Endodermal cell (in vitro differentiated cells): ENCODE results near the gene SCAF11. TPM values are rescaled to one million over a fixed set of nuclear protein-coding genes. Genes with fewer than 3 reads are reported as not detected.

Experiments used
- DNase-seq: peaks from one replicate; pipeline ENCODE4 v3.0.0-alpha.2; 2017
- H3K27ac ChIP-seq: 2 replicates; pipeline ENCODE4 v1.5.1; 2013; ENCODE audit warnings: mild to moderate bottlenecking, low read depth, low read length, moderate library complexity
- H3K27me3 ChIP-seq: 2 replicates; pipeline ENCODE4 v1.6.1; 2013; ENCODE audit warnings: mild to moderate bottlenecking, low read length, moderate library complexity; ENCODE audit not compliant: insufficient read depth, control insufficient read depth, poor library complexity, severe bottlenecking
- H3K36me3 ChIP-seq: 2 replicates; pipeline ENCODE4 v1.7.0; 2013; ENCODE audit warnings: mild to moderate bottlenecking, low read length, moderate library complexity; ENCODE audit not compliant: control insufficient read depth, insufficient read depth
- H3K4me1 ChIP-seq: one replicate; pipeline ENCODE4 v1.7.0; 2013; ENCODE audit warnings: low read length; ENCODE audit not compliant: control insufficient read depth, insufficient read depth
- H3K4me3 ChIP-seq: 2 replicates; pipeline ENCODE4 v1.5.1; 2013; ENCODE audit warnings: mild to moderate bottlenecking, low read length, moderate library complexity
- H3K9ac ChIP-seq: 2 replicates; pipeline ENCODE4 v1.6.1; 2013; ENCODE audit warnings: mild to moderate bottlenecking, low read length, moderate library complexity; ENCODE audit not compliant: poor library complexity, severe bottlenecking; ENCODE audit errors: extremely low read depth
- H3K9me3 ChIP-seq: 2 replicates; pipeline ENCODE4 v1.6.1; 2013; ENCODE audit warnings: mild to moderate bottlenecking, low read length, moderate library complexity; ENCODE audit not compliant: control insufficient read depth
- H3K27ac Mint-ChIP-seq: 2 replicates; pipeline ENCODE4 v1.8.0; 2020; ENCODE audit warnings: mixed read lengths
- H3K27me3 Mint-ChIP-seq: 2 replicates; pipeline ENCODE4 v1.8.0; 2021; ENCODE audit warnings: mild to moderate bottlenecking, mixed read lengths; ENCODE audit not compliant: insufficient read depth
- H3K36me3 Mint-ChIP-seq: 2 replicates; pipeline ENCODE4 v1.8.0; 2020; ENCODE audit warnings: low read depth, mixed read lengths
- H3K4me1 Mint-ChIP-seq: 2 replicates; pipeline ENCODE4 v1.8.0; 2020; ENCODE audit warnings: mixed read lengths
- H3K4me3 Mint-ChIP-seq: 2 replicates; pipeline ENCODE4 v1.8.0; 2020; ENCODE audit warnings: mild to moderate bottlenecking, moderate library complexity, mixed read lengths
- H3K9me3 Mint-ChIP-seq: 2 replicates; pipeline ENCODE4 v1.8.0; 2020; ENCODE audit warnings: mild to moderate bottlenecking, mixed read lengths
- WGBS, 2 experiments: methylation state at CpG; one replicate each; pipeline versions ENCODE4 v1.1.5 to v1.1.7; 2013; ENCODE audit warnings: missing lambda C conversion rate in 2 of 2, mixed read lengths in 1 of 2; ENCODE audit not compliant: insufficient coverage in 1 of 2, insufficient read length in 1 of 2; 5-methylcytosine and 5-hydroxymethylcytosine counted together
- total RNA-seq, 2 donors: library from RNA; stranded (reverse); fragmentation: NEBNext Ultra II Directional in 1 of 2; extraction: Animal tissue kit (Norgen Biotek cat#: 25700) in 1 of 2; gene quantifications; 2 replicates in 1 of 2; 3 replicates in 1 of 2; pipeline ENCODE4 v1.2.1, GENCODE V29; 2021
- TF ChIP-seq, protein P1 (sequence below): fragments of 200-600 bp; sonication (generic); conservative IDR thresholded peaks from 2 replicates; pipeline ENCODE4 v1.5.0; 2021; ENCODE audit warnings: antibody characterized with exemption, mild to moderate bottlenecking

SCAF11 gene
- total RNA-seq, 2 donors from 2014 or later: 99.6 to 116 TPM

DNA sequence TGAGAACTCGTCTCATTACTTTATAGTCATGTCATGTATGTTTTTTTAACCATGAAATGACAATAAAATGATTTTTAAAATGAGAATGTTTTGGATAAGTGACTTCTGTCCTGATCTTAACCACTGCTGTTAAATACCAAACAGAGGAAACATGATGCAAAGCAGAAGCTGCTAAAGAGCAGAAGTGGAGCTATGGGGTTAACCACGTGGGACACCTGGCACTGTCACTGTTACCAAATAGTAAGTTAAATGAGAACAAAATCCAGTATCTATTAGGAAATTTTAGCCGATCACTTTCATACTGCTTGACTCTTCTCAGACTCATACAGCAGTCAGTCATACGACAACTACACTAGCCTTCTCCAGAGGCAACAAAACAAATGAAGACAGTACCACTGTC lies 82.4 kb downstream of the SCAF11 start:
- no peak overlapping the region for H3K4me3 Mint-ChIP-seq
- DNase-seq: no peak
- H3K36me3 ChIP-seq: peaks cover 45% of the 10 kb centered on the region
- peaks cover 22% of the 10 kb centered on the region for H3K36me3 Mint-ChIP-seq
- no peaks in the 10 kb centered on the region for H3K9me3 Mint-ChIP-seq
- no peak overlapping the region for H3K27ac ChIP-seq
- TF ChIP-seq, protein P1, sequence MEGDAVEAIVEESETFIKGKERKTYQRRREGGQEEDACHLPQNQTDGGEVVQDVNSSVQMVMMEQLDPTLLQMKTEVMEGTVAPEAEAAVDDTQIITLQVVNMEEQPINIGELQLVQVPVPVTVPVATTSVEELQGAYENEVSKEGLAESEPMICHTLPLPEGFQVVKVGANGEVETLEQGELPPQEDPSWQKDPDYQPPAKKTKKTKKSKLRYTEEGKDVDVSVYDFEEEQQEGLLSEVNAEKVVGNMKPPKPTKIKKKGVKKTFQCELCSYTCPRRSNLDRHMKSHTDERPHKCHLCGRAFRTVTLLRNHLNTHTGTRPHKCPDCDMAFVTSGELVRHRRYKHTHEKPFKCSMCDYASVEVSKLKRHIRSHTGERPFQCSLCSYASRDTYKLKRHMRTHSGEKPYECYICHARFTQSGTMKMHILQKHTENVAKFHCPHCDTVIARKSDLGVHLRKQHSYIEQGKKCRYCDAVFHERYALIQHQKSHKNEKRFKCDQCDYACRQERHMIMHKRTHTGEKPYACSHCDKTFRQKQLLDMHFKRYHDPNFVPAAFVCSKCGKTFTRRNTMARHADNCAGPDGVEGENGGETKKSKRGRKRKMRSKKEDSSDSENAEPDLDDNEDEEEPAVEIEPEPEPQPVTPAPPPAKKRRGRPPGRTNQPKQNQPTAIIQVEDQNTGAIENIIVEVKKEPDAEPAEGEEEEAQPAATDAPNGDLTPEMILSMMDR: no peak
- no peaks in the 10 kb centered on the region for H3K27me3 ChIP-seq
- WGBS, 2 experiments: 94 to 99% methylated on average over 2 to 3 of the region's 4 CpGs
- no peak overlapping the region for H3K4me3 ChIP-seq
- H3K9me3 ChIP-seq: no peaks in the 10 kb centered on the region
- no peaks in the 10 kb centered on the region for H3K4me1 ChIP-seq
- H3K27ac Mint-ChIP-seq: no peak overlapping the region
- H3K4me1 Mint-ChIP-seq: no peaks in the 10 kb centered on the region
- H3K27me3 Mint-ChIP-seq: no peaks in the 10 kb centered on the region
- no peak overlapping the region for H3K9ac ChIP-seq

DNA sequence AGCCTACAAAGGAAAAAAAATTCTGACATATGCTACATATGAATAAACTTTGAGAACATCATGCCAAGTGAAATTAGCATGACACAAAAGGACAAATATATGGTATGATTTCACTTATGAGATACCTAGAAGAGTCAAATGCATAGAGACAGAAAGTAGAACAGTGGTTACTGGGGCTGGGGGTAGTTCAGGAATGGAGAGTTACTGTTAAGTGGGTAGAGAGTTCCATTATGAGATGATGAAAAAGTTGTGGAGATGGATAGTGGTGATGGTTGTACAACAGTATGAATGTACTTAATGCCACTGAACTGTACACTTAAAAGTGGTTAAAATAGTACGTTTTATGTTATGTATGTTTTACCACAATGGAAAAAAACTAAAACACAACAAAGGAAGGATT lies 92.3 kb downstream of the SCAF11 start:
- peaks cover 55% of the 10 kb centered on the region for H3K36me3 ChIP-seq
- no peaks in the 10 kb centered on the region for H3K9me3 ChIP-seq
- Mint-ChIP-seq H3K4me3 (no peak overlapping the region), H3K4me1 (no peaks in the 10 kb centered on the region), H3K36me3 (peaks cover 73% of the 10 kb centered on the region), H3K27me3 (no peaks in the 10 kb centered on the region), H3K9me3 (peaks cover 5% of the 10 kb centered on the region), H3K27ac (no peak overlapping the region)
- no peak overlapping the region for H3K9ac ChIP-seq
- WGBS, 2 experiments: 100% methylated on average over 1 of the region's 1 CpG; no CpG with 5 or more reads in 1 of the 2 experiments
- no peak for DNase-seq
- TF ChIP-seq, protein P1: no peak
- no peak overlapping the region for H3K4me3 ChIP-seq
- H3K27me3 ChIP-seq: no peaks in the 10 kb centered on the region
- H3K4me1 ChIP-seq: no peaks in the 10 kb centered on the region
- H3K27ac ChIP-seq: no peak overlapping the region

DNA sequence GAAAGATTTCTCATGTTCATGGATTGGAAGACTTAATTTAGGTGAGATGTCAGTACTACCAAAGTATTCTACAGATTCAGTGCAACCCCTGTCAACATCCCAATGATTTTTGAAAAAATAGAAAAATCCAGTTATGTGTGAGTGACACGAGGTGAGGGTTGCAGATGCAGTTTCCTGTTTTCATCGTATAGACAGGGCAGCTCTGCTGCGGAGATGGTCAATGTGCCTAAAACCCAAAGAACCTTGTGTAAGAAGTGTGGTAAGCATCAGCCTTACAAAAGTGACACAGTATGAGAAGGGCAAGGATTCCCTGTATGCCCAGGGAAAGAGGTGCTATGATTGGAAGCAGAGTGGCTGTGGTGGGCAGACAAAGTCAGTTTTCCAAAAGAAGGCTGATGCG lies 94.4 kb downstream of the SCAF11 start:
- WGBS, 2 experiments: 95 to 97% methylated on average over 4 of the region's 4 CpGs
- Mint-ChIP-seq H3K9me3 (peaks cover 5% of the 10 kb centered on the region), H3K27me3 (no peaks in the 10 kb centered on the region), H3K4me3 (no peak overlapping the region), H3K27ac (peak overlapping the region; percentile 62), H3K36me3 (peaks cover 72% of the 10 kb centered on the region), H3K4me1 (no peaks in the 10 kb centered on the region)
- no peak for DNase-seq
- Histone ChIP-seq H3K27ac (no peak overlapping the region), H3K4me1 (no peaks in the 10 kb centered on the region), H3K4me3 (no peak overlapping the region), H3K9ac (no peak overlapping the region), H3K27me3 (no peaks in the 10 kb centered on the region), H3K9me3 (no peaks in the 10 kb centered on the region), H3K36me3 (peaks cover 68% of the 10 kb centered on the region)
- TF ChIP-seq, protein P1: no peak
